ENCODE results near the gene OPHN1. TPM values are rescaled to one million over a fixed set of nuclear protein-coding genes. Genes with fewer than 3 reads are reported as not detected.
A peak's percentile ranks its signal among the peaks of the same experiment; 100 is the strongest.

Gene OPHN1
- total and polyA plus RNA-seq, 2 donors (not counting 1 experiment from before 2014, with no cell fraction given), result 2.9 to 8.3 TPM

DNA sequence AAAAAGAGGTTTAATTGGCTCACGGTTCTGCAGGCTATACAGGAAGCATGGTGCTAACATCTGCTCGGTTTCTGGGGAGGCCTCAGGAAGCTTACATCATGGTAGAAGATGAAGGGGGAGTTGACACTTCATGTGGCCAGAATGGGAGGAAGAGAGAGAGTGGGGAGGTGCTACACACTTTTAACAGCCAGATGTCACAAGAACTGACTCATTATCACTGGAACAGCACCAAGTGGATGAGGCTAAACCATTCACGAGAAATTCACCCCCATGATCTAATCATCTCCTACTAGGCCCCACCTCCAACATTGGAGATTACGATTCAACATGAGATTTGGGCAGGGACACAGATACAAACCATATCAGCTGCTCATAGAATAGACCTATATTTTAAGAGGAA, 255.8 kb downstream of the OPHN1 start:
- Histone ChIP-seq H2AFZ (ENCODE audit: low read length) (no peak overlapping the region), H3K79me2 (ENCODE audit: control insufficient read depth, insufficient read depth, low read length) (no peaks in the 10 kb centered on the region), H3K9me3 (ENCODE audit: control insufficient read depth, insufficient read depth, low read depth, low read length) (no peaks in the 10 kb centered on the region), H3K4me3 (replicated peaks in 1 of 4; ENCODE audit: control extremely low read depth in 1 of 4, insufficient read depth in 1 of 4, low read depth in 3 of 4, low read length in 4 of 4) (no peak overlapping the region), H3K27me3 (ENCODE audit: control insufficient read depth, insufficient read depth, low read length) (no peaks in the 10 kb centered on the region), H3K4me2 (ENCODE audit: extremely low read depth, insufficient read depth, low read length) (no peak overlapping the region), H3K27ac (ENCODE audit: insufficient read depth, low read length) (no peak overlapping the region), H4K20me1 (ENCODE audit: control insufficient read depth, extremely low read depth, insufficient read depth, low read length) (no peaks in the 10 kb centered on the region), H3K4me1 (ENCODE audit: control insufficient read depth, extremely low read depth, insufficient read depth, low read length) (no peaks in the 10 kb centered on the region), H3K9ac (ENCODE audit: insufficient read depth, low read length) (no peak overlapping the region), H3K36me3 (ENCODE audit: control insufficient read depth, insufficient read depth, low read length) (no peaks in the 10 kb centered on the region)
- peak; percentile 18 to 29 for DNase-seq (ENCODE audit: low read depth in 2 of 2)
- TF ChIP-seq, protein P1, sequence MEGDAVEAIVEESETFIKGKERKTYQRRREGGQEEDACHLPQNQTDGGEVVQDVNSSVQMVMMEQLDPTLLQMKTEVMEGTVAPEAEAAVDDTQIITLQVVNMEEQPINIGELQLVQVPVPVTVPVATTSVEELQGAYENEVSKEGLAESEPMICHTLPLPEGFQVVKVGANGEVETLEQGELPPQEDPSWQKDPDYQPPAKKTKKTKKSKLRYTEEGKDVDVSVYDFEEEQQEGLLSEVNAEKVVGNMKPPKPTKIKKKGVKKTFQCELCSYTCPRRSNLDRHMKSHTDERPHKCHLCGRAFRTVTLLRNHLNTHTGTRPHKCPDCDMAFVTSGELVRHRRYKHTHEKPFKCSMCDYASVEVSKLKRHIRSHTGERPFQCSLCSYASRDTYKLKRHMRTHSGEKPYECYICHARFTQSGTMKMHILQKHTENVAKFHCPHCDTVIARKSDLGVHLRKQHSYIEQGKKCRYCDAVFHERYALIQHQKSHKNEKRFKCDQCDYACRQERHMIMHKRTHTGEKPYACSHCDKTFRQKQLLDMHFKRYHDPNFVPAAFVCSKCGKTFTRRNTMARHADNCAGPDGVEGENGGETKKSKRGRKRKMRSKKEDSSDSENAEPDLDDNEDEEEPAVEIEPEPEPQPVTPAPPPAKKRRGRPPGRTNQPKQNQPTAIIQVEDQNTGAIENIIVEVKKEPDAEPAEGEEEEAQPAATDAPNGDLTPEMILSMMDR (conservative IDR thresholded peaks at IDR 0.05 in 1 of 2, IDR thresholded peaks at IDR 0.05 in 1 of 2; ENCODE audit: low read depth in 1 of 2, low read length in 2 of 2), result no peak
- TF ChIP-seq EZH2 (IDR thresholded peaks at IDR 0.05; ENCODE audit: low read length, missing control alignments), result no peak

DNA sequence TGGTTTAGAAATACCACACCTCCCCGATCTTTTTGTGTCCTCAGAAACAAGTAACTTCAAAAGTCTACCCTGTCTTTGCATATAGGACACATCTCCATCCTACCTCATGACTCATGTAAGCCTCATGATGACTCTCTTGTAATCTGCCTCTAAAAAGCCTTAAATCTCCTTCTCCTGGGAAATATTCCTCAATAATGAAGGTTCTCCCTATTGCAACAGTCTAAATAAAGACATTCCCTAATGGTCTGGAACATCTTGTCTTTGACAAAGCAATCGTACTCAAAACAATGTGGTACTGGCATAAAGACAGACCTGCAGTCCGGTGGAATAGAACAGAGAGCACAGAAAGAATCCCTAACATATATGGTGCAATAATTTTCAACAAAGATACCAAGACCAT, 257.7 kb downstream of the OPHN1 start:
- Histone ChIP-seq H3K9me3 (ENCODE audit: control insufficient read depth, insufficient read depth, low read depth, low read length) (no peaks in the 10 kb centered on the region), H3K4me2 (ENCODE audit: extremely low read depth, insufficient read depth, low read length) (no peak overlapping the region), H4K20me1 (ENCODE audit: control insufficient read depth, extremely low read depth, insufficient read depth, low read length) (no peaks in the 10 kb centered on the region), H3K4me1 (ENCODE audit: control insufficient read depth, extremely low read depth, insufficient read depth, low read length) (no peaks in the 10 kb centered on the region), H3K36me3 (ENCODE audit: control insufficient read depth, insufficient read depth, low read length) (no peaks in the 10 kb centered on the region), H2AFZ (ENCODE audit: low read length) (no peak overlapping the region), H3K4me3 (replicated peaks in 1 of 4; ENCODE audit: control extremely low read depth in 1 of 4, insufficient read depth in 1 of 4, low read depth in 3 of 4, low read length in 4 of 4) (no peak overlapping the region), H3K27ac (ENCODE audit: insufficient read depth, low read length) (no peak overlapping the region), H3K79me2 (ENCODE audit: control insufficient read depth, insufficient read depth, low read length) (no peaks in the 10 kb centered on the region), H3K9ac (ENCODE audit: insufficient read depth, low read length) (no peak overlapping the region), H3K27me3 (ENCODE audit: control insufficient read depth, insufficient read depth, low read length) (no peaks in the 10 kb centered on the region)
- TF ChIP-seq EZH2 (IDR thresholded peaks at IDR 0.05; ENCODE audit: low read length, missing control alignments), result no peak
- DNase-seq (ENCODE audit: low read depth in 2 of 2), result peak; percentile 35 to 79

DNA sequence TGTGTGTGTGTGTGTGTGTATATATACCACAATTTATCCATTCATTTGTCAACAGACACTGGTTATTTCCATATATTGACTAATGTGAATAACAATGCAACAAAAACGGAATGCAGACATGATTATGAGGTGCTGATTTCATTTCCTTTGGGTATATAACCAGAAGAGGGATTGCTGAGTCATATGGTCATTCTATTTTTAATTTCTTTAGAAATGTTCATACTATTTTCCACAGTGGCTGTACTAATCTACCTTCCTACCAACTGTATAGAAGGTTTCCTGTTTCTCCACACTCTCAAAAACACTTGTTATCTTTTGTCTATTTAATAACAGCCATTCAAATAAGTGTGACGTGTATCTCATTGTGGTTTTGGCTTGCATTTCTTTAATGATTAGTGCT, 269.9 kb downstream of the OPHN1 start:
- Histone ChIP-seq H2AFZ (ENCODE audit: low read length) (no peak overlapping the region), H3K4me3 (replicated peaks in 1 of 4; ENCODE audit: control extremely low read depth in 1 of 4, insufficient read depth in 1 of 4, low read depth in 3 of 4, low read length in 4 of 4) (no peak overlapping the region), H3K4me2 (ENCODE audit: extremely low read depth, insufficient read depth, low read length) (no peak overlapping the region), H3K9me3 (ENCODE audit: control insufficient read depth, insufficient read depth, low read depth, low read length) (no peaks in the 10 kb centered on the region), H3K9ac (ENCODE audit: insufficient read depth, low read length) (no peak overlapping the region), H3K36me3 (ENCODE audit: control insufficient read depth, insufficient read depth, low read length) (no peaks in the 10 kb centered on the region), H3K4me1 (ENCODE audit: control insufficient read depth, extremely low read depth, insufficient read depth, low read length) (no peaks in the 10 kb centered on the region), H4K20me1 (ENCODE audit: control insufficient read depth, extremely low read depth, insufficient read depth, low read length) (no peaks in the 10 kb centered on the region), H3K79me2 (ENCODE audit: control insufficient read depth, insufficient read depth, low read length) (no peaks in the 10 kb centered on the region), H3K27me3 (ENCODE audit: control insufficient read depth, insufficient read depth, low read length) (no peaks in the 10 kb centered on the region), H3K27ac (ENCODE audit: insufficient read depth, low read length) (no peak overlapping the region)
- DNase-seq (ENCODE audit: low read depth in 2 of 2), result peak; percentile 3 to 62
- TF ChIP-seq, protein P1 (conservative IDR thresholded peaks at IDR 0.05 in 1 of 2, IDR thresholded peaks at IDR 0.05 in 1 of 2; ENCODE audit: low read depth in 1 of 2, low read length in 2 of 2), result no peak
- TF ChIP-seq EZH2 (IDR thresholded peaks at IDR 0.05; ENCODE audit: low read length, missing control alignments), result no peak

Measured in fibroblast of lung (primary cell).